H1 (cell line): ENCODE results near the gene CFAP298. TPM values are rescaled to one million over a fixed set of nuclear protein-coding genes. Genes with fewer than 3 reads are reported as not detected.
A peak's percentile ranks its signal among the peaks of the same experiment; 100 is the strongest.

Source experiments
- CTCF ChIA-PET: fragments of 300-600 bp; sonication (Branson Sonifier 250); formaldehyde crosslinking; loops from one replicate; lab custom pipeline; 2021; ENCODE audit not compliant: partially characterized antibody; lab: Charles Lee
- POLR2A ChIA-PET: fragments of 300-600 bp; sonication (Branson Sonifier 250); formaldehyde crosslinking; loops from one replicate; lab custom pipeline; 2021; ENCODE audit warnings: inconsistent platforms; ENCODE audit not compliant: partially characterized antibody; lab: Charles Lee
- DNase-seq, 2 experiments: peaks; one replicate each; pipeline versions ENCODE4 v3.0.0 to v3.0.0-alpha.2; 2010 to 2022; ENCODE audit warnings: low spot score in 2 of 2, low read depth in 1 of 2, mixed read lengths in 1 of 2
- FAIRE-seq: peaks from 2 replicates; lab custom pipeline; 2011; peaks lifted over from hg19 to GRCh38; lab: Jason Lieb, UNC
- H2AFZ ChIP-seq: 2 replicates; pipeline ENCODE4 v1.8.1; 2012; ENCODE audit warnings: low read length, inconsistent platforms
- H2AK5ac ChIP-seq: 2 replicates; pipeline ENCODE4 v1.6.1; 2013; ENCODE audit warnings: low read depth, low read length
- H2BK120ac ChIP-seq: replicated peaks from 2 replicates; pipeline ENCODE3; 2013; ENCODE audit warnings: low read depth, low read length, inconsistent platforms
- H2BK12ac ChIP-seq: 2 replicates; pipeline ENCODE4 v1.6.1; 2013; ENCODE audit warnings: low read depth, low read length
- H2BK15ac ChIP-seq: 2 replicates; pipeline ENCODE4 v1.6.1; 2013; ENCODE audit warnings: low read length
- H2BK20ac ChIP-seq: 2 replicates; pipeline ENCODE4 v1.6.1; 2013; ENCODE audit warnings: low read length
- H2BK5ac ChIP-seq: 2 replicates; pipeline ENCODE4 v1.6.1; 2013; ENCODE audit warnings: low read depth, low read length
- H3K14ac ChIP-seq: 2 replicates; pipeline ENCODE4 v1.6.1; 2013; ENCODE audit warnings: inconsistent platforms; ENCODE audit not compliant: insufficient read length
- H3K18ac ChIP-seq: 2 replicates; pipeline ENCODE4 v1.6.1; 2013; ENCODE audit warnings: low read length; ENCODE audit errors: extremely low read depth
- H3K23ac ChIP-seq: 2 replicates; pipeline ENCODE4 v1.6.1; 2013; ENCODE audit warnings: inconsistent platforms; ENCODE audit not compliant: insufficient read length
- H3K23me2 ChIP-seq: 2 replicates; pipeline ENCODE4 v1.6.1; 2013; ENCODE audit warnings: low read depth, low read length
- H3K27ac ChIP-seq: 2 replicates; pipeline ENCODE4 v1.6.1; 2011; ENCODE audit warnings: low read depth, low read length, inconsistent platforms
- H3K27me3 ChIP-seq, 4 experiments: replicated peaks in 1 of 4; 1 replicate in 1 of 4; 2 replicates in 3 of 4; pipeline versions ENCODE4 v1.6.1 to v1.8.1; 2011 to 2013; ENCODE audit warnings: low read length in 3 of 4, mild to moderate bottlenecking in 3 of 4, inconsistent platforms in 2 of 4, mixed read lengths in 2 of 4, moderate library complexity in 1 of 4; ENCODE audit not compliant: control insufficient read depth in 3 of 4, insufficient read depth in 3 of 4; ENCODE audit errors: extremely low read depth in 1 of 4
- H3K36me3 ChIP-seq, 4 experiments: 2 replicates each; pipeline versions ENCODE4 v1.6.1 to v1.8.1; 2011 to 2013; ENCODE audit warnings: mild to moderate bottlenecking in 4 of 4, low read length in 3 of 4, moderate library complexity in 2 of 4, control low read depth in 1 of 4, inconsistent platforms in 1 of 4; ENCODE audit not compliant: insufficient read depth in 4 of 4, control insufficient read depth in 2 of 4
- H3K4ac ChIP-seq: replicated peaks from 2 replicates; pipeline ENCODE3; 2013; ENCODE audit warnings: low read length, low read depth, mixed read lengths, inconsistent platforms; ENCODE audit not compliant: insufficient read length
- H3K4me1 ChIP-seq, 4 experiments: replicated peaks in 1 of 4; 1 replicate in 1 of 4; 2 replicates in 3 of 4; pipeline versions ENCODE4 v1.6.1 to v1.8.1; 2011 to 2013; ENCODE audit warnings: low read length in 3 of 4, inconsistent platforms in 2 of 4, mixed read lengths in 1 of 4; ENCODE audit not compliant: insufficient read depth in 4 of 4, control insufficient read depth in 3 of 4
- H3K4me2 ChIP-seq, 2 experiments: 2 replicates each; pipeline versions ENCODE4 v1.6.1 to v1.8.1; 2011 to 2013; ENCODE audit warnings: low read depth in 2 of 2, low read length in 2 of 2, control low read depth in 1 of 2, inconsistent platforms in 1 of 2, mild to moderate bottlenecking in 1 of 2; ENCODE audit not compliant: insufficient read depth in 1 of 2
- H3K4me3 ChIP-seq, 4 experiments: fragments of 200-600, 300-600 bp in 1 of 4; sonication (generic), shearing (Covaris generic), sonication (Bioruptor Twin) in 1 of 4; 2 replicates each; pipeline versions ENCODE4 v1.5.1 to v1.8.1; 2011 to 2016; ENCODE audit warnings: low read length in 4 of 4, low read depth in 3 of 4, control low read depth in 2 of 4, inconsistent platforms in 2 of 4, mild to moderate bottlenecking in 2 of 4, mixed read lengths in 1 of 4, moderate library complexity in 1 of 4; ENCODE audit not compliant: insufficient read depth in 2 of 4; ENCODE audit errors: extremely low read depth in 1 of 4
- H3K56ac ChIP-seq: replicated peaks from 2 replicates; pipeline ENCODE3; 2013; ENCODE audit warnings: low read depth, mild to moderate bottlenecking, mixed read lengths, low read length, inconsistent platforms; ENCODE audit not compliant: insufficient read length
- H3K79me1 ChIP-seq: 2 replicates; pipeline ENCODE4 v1.6.1; 2013; ENCODE audit warnings: low read depth, low read length, control low read depth
- H3K79me2 ChIP-seq, 2 experiments: 2 replicates each; pipeline versions ENCODE4 v1.6.1 to v1.8.1; 2012 to 2013; ENCODE audit warnings: low read length in 2 of 2, mild to moderate bottlenecking in 2 of 2, inconsistent platforms in 1 of 2; ENCODE audit not compliant: insufficient read depth in 2 of 2, control insufficient read depth in 1 of 2
- H3K9ac ChIP-seq, 4 experiments: replicated peaks in 1 of 4; 1 replicate in 1 of 4; 2 replicates in 3 of 4; pipeline versions ENCODE4 v1.6.1 to v1.8.1; 2011 to 2013; ENCODE audit warnings: low read depth in 3 of 4, low read length in 3 of 4, control low read depth in 2 of 4, mild to moderate bottlenecking in 2 of 4, moderate library complexity in 2 of 4, inconsistent platforms in 1 of 4; ENCODE audit errors: extremely low read depth in 1 of 4
- H3K9me3 ChIP-seq, 2 experiments: 2 replicates each; pipeline versions ENCODE4 v1.6.1 to v1.8.1; 2012 to 2013; ENCODE audit warnings: mild to moderate bottlenecking in 2 of 2, moderate library complexity in 2 of 2, control low read depth in 1 of 2, inconsistent platforms in 1 of 2, low read depth in 1 of 2, low read length in 1 of 2, mixed read lengths in 1 of 2; ENCODE audit not compliant: insufficient read depth in 2 of 2
- H4K20me1 ChIP-seq, 2 experiments: replicated peaks in 1 of 2; 2 replicates each; pipeline versions ENCODE3 to v1.8.1; 2011 to 2013; ENCODE audit warnings: inconsistent platforms in 2 of 2, low read length in 2 of 2, mild to moderate bottlenecking in 1 of 2; ENCODE audit not compliant: insufficient read depth in 2 of 2, control insufficient read depth in 1 of 2
- H4K5ac ChIP-seq: 2 replicates; pipeline ENCODE4 v1.6.1; 2013; ENCODE audit warnings: low read length, low read depth, mixed read lengths, inconsistent platforms; ENCODE audit not compliant: insufficient read length
- H4K8ac ChIP-seq: 2 replicates; pipeline ENCODE4 v1.8.0; 2013; ENCODE audit warnings: mild to moderate bottlenecking, moderate library complexity, low read length, inconsistent platforms; ENCODE audit not compliant: insufficient read depth; ENCODE audit errors: extremely low read depth
- H4K91ac ChIP-seq: replicated peaks from 2 replicates; pipeline ENCODE3; 2013; ENCODE audit warnings: low read length, mixed read lengths, inconsistent platforms; ENCODE audit not compliant: insufficient read length
- BCL11A ChIP-seq, 2 experiments: IDR thresholded peaks; one replicate each; pipeline ENCODE4 v1.6.1; 2011; ENCODE audit warnings: low read depth in 2 of 2, low read length in 2 of 2, mild to moderate bottlenecking in 2 of 2
- BRCA1 ChIP-seq: IDR thresholded peaks from 2 replicates; pipeline ENCODE4 v1.6.1; 2012; ENCODE audit warnings: low read depth, low read length, improper control_type of control experiment
- POLR2A ChIP-seq, 2 experiments: IDR thresholded peaks; 1 replicate in 1 of 2; 2 replicates in 1 of 2; pipeline ENCODE4 v1.6.1; 2011; ENCODE audit warnings: low read depth in 2 of 2, low read length in 2 of 2, mild to moderate bottlenecking in 2 of 2; ENCODE audit errors: control extremely low read depth in 1 of 2
- RAD21 ChIP-seq, 2 experiments: IDR thresholded peaks in 1 of 2; conservative IDR thresholded peaks in 1 of 2; 2 replicates each; pipeline ENCODE4 v1.6.1; 2011; ENCODE audit warnings: low read depth in 2 of 2, low read length in 2 of 2, improper control_type of control experiment in 1 of 2, inconsistent platforms in 1 of 2, mild to moderate bottlenecking in 1 of 2, moderate library complexity in 1 of 2
- SIN3A ChIP-seq, 2 experiments: IDR thresholded peaks in 1 of 2; conservative IDR thresholded peaks in 1 of 2; 2 replicates each; pipeline ENCODE4 v1.6.1; 2011 to 2012; ENCODE audit warnings: low read length in 2 of 2, improper control_type of control experiment in 1 of 2, low read depth in 1 of 2, mild to moderate bottlenecking in 1 of 2
- SIRT6 ChIP-seq: IDR thresholded peaks from one replicate; pipeline ENCODE4 v1.7.1; 2012; ENCODE audit warnings: low read length, inconsistent platforms
- SP4 ChIP-seq: IDR thresholded peaks from 2 replicates; pipeline ENCODE4 v1.6.1; 2012; ENCODE audit warnings: low read length, inconsistent platforms
- SRF ChIP-seq: IDR thresholded peaks from 2 replicates; pipeline ENCODE4 v1.6.1; 2011; ENCODE audit warnings: mild to moderate bottlenecking, low read depth, low read length, moderate library complexity
- TCF12 ChIP-seq: IDR thresholded peaks from 2 replicates; pipeline ENCODE4 v1.6.1; 2011; ENCODE audit warnings: low read depth, mild to moderate bottlenecking, low read length
- YY1 ChIP-seq: IDR thresholded peaks from 2 replicates; pipeline ENCODE4 v1.6.1; 2011; ENCODE audit warnings: low read depth, mild to moderate bottlenecking, low read length
- WGBS, 2 experiments: shearing (Covaris generic) in 1 of 2; methylation state at CpG; one replicate each; pipeline versions ENCODE4 v1.1.6 to v1.1.7; 2013 to 2015; ENCODE audit warnings: low lambda C conversion rate in 2 of 2, mixed read lengths in 2 of 2, inconsistent platforms in 1 of 2, low coverage in 1 of 2, missing lambda C conversion rate in 1 of 2; ENCODE audit not compliant: insufficient replicate concordance in 2 of 2, insufficient coverage in 1 of 2, insufficient read length in 1 of 2; ENCODE audit errors: extremely low coverage in 1 of 2, missing lambda C conversion rate in 1 of 2; 5-methylcytosine and 5-hydroxymethylcytosine counted together
- polyA plus RNA-seq, 7 experiments: library from polyadenylated mRNA; depleted of rRNA in 3 of 7; stranded (reverse) in 5 of 7; unstranded in 2 of 7; fragments of >200 nt in 5 of 7; fragments of 200-250 nt in 2 of 7; gene quantifications; 1 replicate in 5 of 7; 2 replicates in 1 of 7; 4 replicates in 1 of 7; pipeline versions ENCODE4 v1.2.1 to v1.2.3, GENCODE V29; 2011 to 2013; ENCODE audit warnings: missing spikeins in 2 of 7, mixed read lengths in 2 of 7
- total RNA-seq: library from RNA; stranded (reverse); fragmentation: NEBNext Ultra II Directional; extraction: Animal tissue kit (Norgen Biotek cat#: 25700); gene quantifications from 2 replicates; pipeline ENCODE4 v1.2.1, GENCODE V29; 2021
- TF ChIP-seq, protein P1 (sequence below): IDR thresholded peaks from 2 replicates; pipeline ENCODE4 v1.6.1; 2012; ENCODE audit warnings: low read length, inconsistent platforms

The CFAP298 gene
- total and polyA plus RNA-seq, 2 of the 8 experiments (the other 6 are each of a cell fraction or from before 2014, with no cell fraction given): 43.0 to 68.1 TPM

DNA sequence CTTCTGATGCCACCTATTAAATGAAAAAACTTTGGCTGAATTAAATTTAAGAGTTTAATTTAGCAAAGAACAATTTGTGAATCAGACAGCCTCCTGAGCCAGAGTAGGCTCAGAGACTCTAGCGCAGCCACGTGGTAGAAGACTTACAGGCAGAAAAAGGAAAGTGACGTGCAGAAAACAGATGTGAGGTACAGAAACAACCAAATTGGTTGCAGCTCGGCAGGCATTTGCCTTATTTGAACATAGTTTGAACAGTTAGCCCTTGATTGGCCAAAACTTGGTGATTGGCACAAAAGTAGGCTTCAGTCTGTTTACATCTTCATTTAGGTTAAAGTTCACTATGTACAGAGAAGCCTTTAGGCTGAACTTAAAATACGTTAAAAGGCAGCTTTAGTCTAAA is 49.8 kb downstream of the CFAP298 start:
- ChIA-PET CTCF (interaction anchor here (0.9 to 3.3 kb wide), 11 partner anchors 11 to 198 kb away, joined by 3 to 13 read pairs (median 6); partner anchors contain the start of gene EVA1C), POLR2A (interaction anchor here (1.0 to 1.1 kb wide), 2 partner anchors 12 to 148 kb away, joined by 3 read pairs; no protein-coding TSS in a partner anchor)
- Histone ChIP-seq H3K27me3 (no peaks in the 10 kb centered on the region), H3K4me2 (peak overlapping the region; percentile 30 to 45; a peak in 1 of 4 replicates), H3K27ac (peak overlapping the region; percentile 53; the same call in 1 of the 2 replicates), H3K9me3 (peaks cover 0 to 7% of the 10 kb centered on the region in 2 experiments; a peak in 2 of 4 replicates), H3K36me3 (no peaks in the 10 kb centered on the region; a peak in 2 of 8 replicates), H3K23ac (no peak overlapping the region), H2BK5ac (peak overlapping the region; percentile 49; the same call in 1 of the 2 replicates), H2BK120ac (peak overlapping the region; percentile 1), H3K4me1 (peaks cover 4 to 11% (median 8%) of the 10 kb centered on the region in 4 experiments; a peak in 5 of 7 replicates), H4K5ac (peak overlapping the region; percentile 59), H4K8ac (no peak overlapping the region), H4K91ac (peak overlapping the region; percentile 45), H3K9ac (no peak overlapping the region), H2AK5ac (no peak overlapping the region), H3K18ac (0 out of 2 replicates have a peak overlapping the region, but pooled peaks have one; percentile 35), H2BK20ac (no peak overlapping the region), H3K23me2 (no peaks in the 10 kb centered on the region), H3K4me3 (peak overlapping the region in 1 of 4 experiments; percentile 41; a peak in 1 of 8 replicates), H4K20me1 (no peaks in the 10 kb centered on the region), H3K79me1 (no peaks in the 10 kb centered on the region), H3K79me2 (no peaks in the 10 kb centered on the region), H2AFZ (peak overlapping the region; percentile 56; the same call in 1 of the 2 replicates), H3K14ac (no peak overlapping the region), H2BK12ac (no peak overlapping the region), H3K56ac (no peak overlapping the region), H3K4ac (no peak overlapping the region), H2BK15ac (no peak overlapping the region)
- WGBS, 2 experiments: 35% methylated on average over 5 of the region's 5 CpGs; no CpG with 5 or more reads in 1 of the 2 experiments
- DNase-seq (no peak), FAIRE-seq (peak; percentile 83)
- no peak for TF ChIP-seq SP4
- TF ChIP-seq POLR2A (IDR thresholded peaks at IDR 0.05; ENCODE audit: control extremely low read depth in 1 of 2, low read depth in 2 of 2, low read length in 2 of 2): no peak
- TF ChIP-seq BRCA1: no peak
- TF ChIP-seq RAD21 (IDR thresholded peaks at IDR 0.05 in 1 of 2, conservative IDR thresholded peaks at IDR 0.05 in 1 of 2; ENCODE audit: low read depth in 2 of 2, low read length in 2 of 2): peak; percentile 75 to 81
- no peak for TF ChIP-seq YY1
- no peak for TF ChIP-seq SIRT6
- TF ChIP-seq TCF12: 0 out of 2 replicates have a peak, but pooled peaks have one; percentile 66
- no peak for TF ChIP-seq BCL11A (IDR thresholded peaks at IDR 0.05; ENCODE audit: low read depth in 2 of 2, low read length in 2 of 2)
- TF ChIP-seq SIN3A (conservative IDR thresholded peaks at IDR 0.05 in 1 of 2, IDR thresholded peaks at IDR 0.05 in 1 of 2; ENCODE audit: low read depth in 1 of 2, low read length in 2 of 2): no peak
- TF ChIP-seq, protein P1, sequence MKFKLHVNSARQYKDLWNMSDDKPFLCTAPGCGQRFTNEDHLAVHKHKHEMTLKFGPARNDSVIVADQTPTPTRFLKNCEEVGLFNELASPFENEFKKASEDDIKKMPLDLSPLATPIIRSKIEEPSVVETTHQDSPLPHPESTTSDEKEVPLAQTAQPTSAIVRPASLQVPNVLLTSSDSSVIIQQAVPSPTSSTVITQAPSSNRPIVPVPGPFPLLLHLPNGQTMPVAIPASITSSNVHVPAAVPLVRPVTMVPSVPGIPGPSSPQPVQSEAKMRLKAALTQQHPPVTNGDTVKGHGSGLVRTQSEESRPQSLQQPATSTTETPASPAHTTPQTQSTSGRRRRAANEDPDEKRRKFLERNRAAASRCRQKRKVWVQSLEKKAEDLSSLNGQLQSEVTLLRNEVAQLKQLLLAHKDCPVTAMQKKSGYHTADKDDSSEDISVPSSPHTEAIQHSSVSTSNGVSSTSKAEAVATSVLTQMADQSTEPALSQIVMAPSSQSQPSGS: no peak
- TF ChIP-seq SRF: peak; percentile 64; the same call in 1 of the 2 replicates
